ENCODE results near the gene CHTF8.
"Not testable (repeated sequence)": the region's sequence is repeated elsewhere in the genome, so short reads cannot be mapped to it uniquely, and the experiment has no call there.

GRCh38 chr16:69124406-69124805 lies 8.0 kb downstream of the CHTF8 start:
- not testable (repeated sequence) for TF ChIP-seq CTCF, POLR2A (IDR thresholded peaks at IDR 0.05)

Data from thyroid gland (tissue), 4 donors.